Activated B cell treated with CpG ODN at 0.5 μM for 24 hours (primary cell): ENCODE measurements around the gene ANXA2R. TPM values are rescaled to one million over a fixed set of nuclear protein-coding genes. Genes with fewer than 3 reads are reported as not detected.

Experiments used
- ATAC-seq: fragments of 200-7000 bp; cut with Tn5 transposase; one replicate; pipeline ENCODE4 v1.10.0; 2021; ENCODE audit warnings: low read depth, mild to moderate bottlenecking, moderate library complexity
- CTCF ChIA-PET: fragments of 350-600 bp; sonication (Branson Sonifier 250); formaldehyde crosslinking; loops from one replicate; lab custom pipeline; 2021; ENCODE audit warnings: antibody characterized with exemption; lab: Charles Lee
- POLR2A ChIA-PET: fragments of 350-600 bp; sonication (Branson Sonifier 250); formaldehyde crosslinking; loops from one replicate; lab custom pipeline; 2021; ENCODE audit warnings: antibody characterized with exemption; lab: Charles Lee
- DNase-seq: peaks from one replicate; pipeline ENCODE4 v3.0.0; 2022
- H3K27ac Mint-ChIP-seq: one replicate; pipeline ENCODE4 v1.8.0; 2020; ENCODE audit warnings: mixed read lengths
- H3K27me3 Mint-ChIP-seq: one replicate; pipeline ENCODE4 v1.8.0; 2021; ENCODE audit warnings: mixed read lengths
- H3K36me3 Mint-ChIP-seq: one replicate; pipeline ENCODE4 v1.8.0; 2021; ENCODE audit warnings: low read depth, mixed read lengths
- H3K4me1 Mint-ChIP-seq: one replicate; pipeline ENCODE4 v1.8.0; 2021; ENCODE audit warnings: mixed read lengths
- H3K4me3 Mint-ChIP-seq: one replicate; pipeline ENCODE4 v1.8.0; 2020; ENCODE audit warnings: mild to moderate bottlenecking, mixed read lengths
- H3K9me3 Mint-ChIP-seq: one replicate; pipeline ENCODE4 v1.8.0; 2020; ENCODE audit warnings: mixed read lengths
- CTCF ChIP-seq: fragments of 200-600 bp; IDR thresholded peaks from one replicate; pipeline ENCODE4 v1.8.0; 2022; ENCODE audit warnings: antibody characterized with exemption, mild to moderate bottlenecking
- intact Hi-C: fragments of 100-400 bp; cut with micrococcal nuclease; formaldehyde crosslinking; loops from one replicate; pipeline ENCODE4 v1.15.1; 2024
- total RNA-seq: library from RNA; stranded (reverse); gene quantifications from 2 replicates; pipeline ENCODE4 v1.2.3, GENCODE V29; 2022

Gene ANXA2R
- total RNA-seq, 1 donor from 2014 or later: 7.9 TPM

- no peak for ATAC-seq
- intact Hi-C loops: no loop called here
- Mint-ChIP-seq H3K27ac (no peak overlapping the region), H3K4me1 (peaks cover 21% of the 10 kb centered on the region), H3K9me3 (no peaks in the 10 kb centered on the region), H3K36me3 (peaks cover 11% of the 10 kb centered on the region), H3K27me3 (no peaks in the 10 kb centered on the region), H3K4me3 (no peak overlapping the region)
- no peak for TF ChIP-seq CTCF
- POLR2A ChIA-PET: interaction anchor here (1.1 to 1.5 kb wide), 2 partner anchors 18 to 267 kb away, joined by 3 to 5 read pairs; partner anchors contain the start of gene HMGCS1
- DNase-seq: no peak
- CTCF ChIA-PET: interaction anchor here (1.2 kb wide), 1 partner anchor 27 kb away, joined by 3 read pairs; no protein-coding TSS in a partner anchor
Observed at GRCh38 chr5:43046474-43046873, 6.4 kb upstream of the ANXA2R start.

GRCh38 chr5:43045236-43045635, 5.1 kb upstream of the ANXA2R start:
- H3K27me3 Mint-ChIP-seq: no peaks in the 10 kb centered on the region
- DNase-seq (no peak), ATAC-seq (no peak)
- no peak overlapping the region for H3K4me3 Mint-ChIP-seq
- ChIA-PET POLR2A (interaction anchor here (0.7 to 9.9 kb wide), 2 partner anchors 28 to 52 kb away, joined by 3 to 372 read pairs; no protein-coding TSS in a partner anchor), CTCF (no interaction called here)
- no peak overlapping the region for H3K27ac Mint-ChIP-seq
- intact Hi-C loops: no loop called here
- H3K9me3 Mint-ChIP-seq: no peaks in the 10 kb centered on the region
- peaks cover 13% of the 10 kb centered on the region for H3K36me3 Mint-ChIP-seq
- no peak for TF ChIP-seq CTCF
- peaks cover 21% of the 10 kb centered on the region for H3K4me1 Mint-ChIP-seq

- intact Hi-C loops: no loop called here
- no peak for ATAC-seq
- CTCF ChIA-PET: no interaction called here
Observed at GRCh38 chr5:43044181-43044914, 4.2 kb upstream of the ANXA2R start.

GRCh38 chr5:43043400-43043756, 3.3 kb upstream of the ANXA2R start:
- H3K36me3 Mint-ChIP-seq: peaks cover 19% of the 10 kb centered on the region
- no peak for TF ChIP-seq CTCF

More at GRCh38 chr5:43044181-43044914, 4.2 kb upstream of the ANXA2R start:
- Mint-ChIP-seq H3K27me3 (no peaks in the 10 kb centered on the region), H3K4me1 (peaks cover 27% of the 10 kb centered on the region), H3K36me3 (peaks cover 17% of the 10 kb centered on the region), H3K9me3 (no peaks in the 10 kb centered on the region), H3K27ac (no peak overlapping the region), H3K4me3 (no peak overlapping the region)
- DNase-seq: no peak
- TF ChIP-seq CTCF: no peak
- POLR2A ChIA-PET: interaction anchor here (4.4 to 9.9 kb wide), 2 partner anchors 23 to 51 kb away, joined by 207 to 372 read pairs; no protein-coding TSS in a partner anchor

More at GRCh38 chr5:43043400-43043756, 3.3 kb upstream of the ANXA2R start:
- no peaks in the 10 kb centered on the region for H3K9me3 Mint-ChIP-seq
- H3K4me1 Mint-ChIP-seq: peaks cover 33% of the 10 kb centered on the region
- H3K27me3 Mint-ChIP-seq: no peaks in the 10 kb centered on the region
- ChIA-PET CTCF (interaction anchor here (1.3 to 3.2 kb wide), 9 partner anchors 22 to 441 kb away, joined by 4 to 89 read pairs (median 30); partner anchors contain the start of gene TMEM267), POLR2A (interaction anchor here (0.8 to 9.9 kb wide), 11 partner anchors 8 to 441 kb away, joined by 3 to 475 read pairs (median 67); partner anchors contain the start of genes TMEM267 and ZNF131)
- ATAC-seq (no peak), DNase-seq (no peak)
- intact Hi-C loops: no loop called here
- H3K27ac Mint-ChIP-seq: peak overlapping the region; percentile 98
- peak overlapping the region; percentile 96 for H3K4me3 Mint-ChIP-seq
